Measurements from ENCODE around the gene DIAPH3. TPM values are rescaled to one million over a fixed set of nuclear protein-coding genes. Genes with fewer than 3 reads are reported as not detected.

DIAPH3 gene
- total and polyA plus RNA-seq, 7 donors, result 0.16 to 3.8 (median 1.1) TPM; not detected in 1

- no peak for DNase-seq
- H3K27me3 ChIP-seq, result no peaks in the 10 kb centered on the region
- H3K27ac ChIP-seq, result no peak overlapping the region
- no peak overlapping the region for H3K4me3 ChIP-seq
- H3K9me3 ChIP-seq, result no peaks in the 10 kb centered on the region
- TF ChIP-seq POLR2AphosphoS5 (IDR thresholded peaks at IDR 0.05) (no peak), CTCF (IDR thresholded peaks at IDR 0.05) (no peak), POLR2A (IDR thresholded peaks at IDR 0.05) (no peak), EP300 (IDR thresholded peaks at IDR 0.05) (no peak)
- no peaks in the 10 kb centered on the region for H3K36me3 ChIP-seq
- WGBS, 2 donors, result 77 to 94% methylated on average over 1 of the region's 1 CpG
- no peaks in the 10 kb centered on the region for H3K4me1 ChIP-seq
- intact Hi-C loops (cut with DNase I), result no loop called here
Observed at GRCh38 chr13:59673286-59673685, 490.4 kb downstream of the DIAPH3 start.

DNA sequence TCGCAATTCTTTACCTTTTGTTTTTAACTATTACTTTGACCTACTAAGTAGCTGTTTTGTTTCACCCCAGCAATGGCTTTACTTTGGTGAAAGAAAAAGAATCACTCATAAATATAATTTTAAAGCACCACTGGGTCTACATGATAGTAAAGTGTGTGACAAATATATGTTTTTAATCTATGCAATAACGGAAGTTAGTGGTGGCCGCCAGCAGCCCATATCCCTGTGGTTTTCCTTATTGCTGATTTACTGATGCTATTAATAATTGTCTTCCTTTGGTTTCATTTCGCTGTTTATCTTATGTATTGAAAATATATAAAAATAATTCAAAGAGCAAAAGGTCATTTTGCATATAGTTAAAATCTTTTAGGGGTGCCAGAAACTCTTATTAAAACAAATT is 491.3 kb downstream of the DIAPH3 start:
- intact Hi-C loops (cut with DNase I), result no loop called here
- H3K27me3 ChIP-seq, result no peaks in the 10 kb centered on the region
- no peak overlapping the region for H3K4me3 ChIP-seq
- TF ChIP-seq EP300 (IDR thresholded peaks at IDR 0.05), result no peak
- TF ChIP-seq POLR2A (IDR thresholded peaks at IDR 0.05), result no peak
- TF ChIP-seq CTCF (IDR thresholded peaks at IDR 0.05), result no peak
- no peak for TF ChIP-seq POLR2AphosphoS5 (IDR thresholded peaks at IDR 0.05)
- 46 to 88% methylated on average over 4 of the region's 4 CpGs for WGBS, 2 donors
- no peaks in the 10 kb centered on the region for H3K9me3 ChIP-seq
- no peaks in the 10 kb centered on the region for H3K4me1 ChIP-seq
- no peak overlapping the region for H3K27ac ChIP-seq
- no peaks in the 10 kb centered on the region for H3K36me3 ChIP-seq
- DNase-seq, result no peak

GRCh38 chr13:59671881-59672280 is 491.8 kb downstream of the DIAPH3 start:
- Histone ChIP-seq H3K27me3 (no peaks in the 10 kb centered on the region), H3K27ac (no peak overlapping the region), H3K36me3 (no peaks in the 10 kb centered on the region), H3K4me3 (no peak overlapping the region), H3K4me1 (no peaks in the 10 kb centered on the region), H3K9me3 (no peaks in the 10 kb centered on the region)
- WGBS, 2 donors, result 59 to 89% methylated on average over 2 of the region's 2 CpGs
- intact Hi-C loops (cut with DNase I), result no loop called here
- DNase-seq, result no peak
- TF ChIP-seq CTCF (IDR thresholded peaks at IDR 0.05) (no peak), POLR2AphosphoS5 (IDR thresholded peaks at IDR 0.05) (no peak)

GRCh38 chr13:59666504-59666903 is 497.2 kb downstream of the DIAPH3 start:
- H3K27ac ChIP-seq, result no peak overlapping the region
- intact Hi-C loops (cut with DNase I), result no loop called here
- no peaks in the 10 kb centered on the region for H3K27me3 ChIP-seq
- WGBS, 2 donors, result 48 to 77% methylated on average over 7 of the region's 7 CpGs
- DNase-seq, result no peak
- H3K4me1 ChIP-seq, result no peaks in the 10 kb centered on the region
- H3K9me3 ChIP-seq, result no peaks in the 10 kb centered on the region
- no peak for TF ChIP-seq EP300 (IDR thresholded peaks at IDR 0.05)
- no peak for TF ChIP-seq POLR2A (IDR thresholded peaks at IDR 0.05)
- TF ChIP-seq POLR2AphosphoS5 (IDR thresholded peaks at IDR 0.05), result no peak
- no peak for TF ChIP-seq CTCF (IDR thresholded peaks at IDR 0.05)
- no peak overlapping the region for H3K4me3 ChIP-seq
- H3K36me3 ChIP-seq, result no peaks in the 10 kb centered on the region

DNA sequence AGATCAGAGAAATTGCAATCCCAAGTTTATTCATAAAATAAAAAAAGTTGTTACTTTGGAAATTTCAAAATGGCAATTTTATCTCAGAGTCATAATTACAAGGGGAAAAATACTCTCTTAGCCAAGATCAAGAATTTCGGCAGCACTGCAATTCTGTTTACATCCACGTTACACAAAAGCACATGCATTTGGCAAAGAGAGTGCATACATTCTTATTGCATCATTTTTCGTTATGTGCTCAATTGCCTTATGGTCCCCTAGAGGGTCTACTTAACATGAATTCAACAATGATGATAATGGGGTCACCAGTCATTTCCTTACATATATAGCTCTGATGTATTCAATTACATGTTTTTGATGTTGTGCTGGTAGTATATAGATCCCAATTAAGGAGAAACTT is 498.0 kb downstream of the DIAPH3 start:
- H3K36me3 ChIP-seq, result no peaks in the 10 kb centered on the region
- H3K4me3 ChIP-seq, result no peak overlapping the region
- H3K9me3 ChIP-seq, result no peaks in the 10 kb centered on the region
- intact Hi-C loops (cut with DNase I), result no loop called here
- H3K27me3 ChIP-seq, result no peaks in the 10 kb centered on the region
- H3K27ac ChIP-seq, result no peak overlapping the region
- H3K4me1 ChIP-seq, result no peaks in the 10 kb centered on the region
- no peak for DNase-seq
- TF ChIP-seq POLR2A (IDR thresholded peaks at IDR 0.05) (no peak), CTCF (IDR thresholded peaks at IDR 0.05) (no peak)
- 59 to 76% methylated on average over 3 of the region's 3 CpGs for WGBS, 2 donors

All from sigmoid colon (tissue), 7 donors.